Stimulated activated CD4-positive, alpha-beta T cell treated with anti-CD3 and anti-CD28 coated beads, Interleukin-1b, Interleukin-23, amount 100 ng/mL, for 48 hours (primary cell): ENCODE results near the gene CTNNA3.

Source experiments
- DNase-seq: peaks from one replicate; pipeline ENCODE4 v3.0.0-alpha.2; 2020

CTNNA3 gene

GRCh38 chr10:66265398-66265797, 1430.6 kb downstream of the CTNNA3 start:
- DNase-seq = no peak

DNA sequence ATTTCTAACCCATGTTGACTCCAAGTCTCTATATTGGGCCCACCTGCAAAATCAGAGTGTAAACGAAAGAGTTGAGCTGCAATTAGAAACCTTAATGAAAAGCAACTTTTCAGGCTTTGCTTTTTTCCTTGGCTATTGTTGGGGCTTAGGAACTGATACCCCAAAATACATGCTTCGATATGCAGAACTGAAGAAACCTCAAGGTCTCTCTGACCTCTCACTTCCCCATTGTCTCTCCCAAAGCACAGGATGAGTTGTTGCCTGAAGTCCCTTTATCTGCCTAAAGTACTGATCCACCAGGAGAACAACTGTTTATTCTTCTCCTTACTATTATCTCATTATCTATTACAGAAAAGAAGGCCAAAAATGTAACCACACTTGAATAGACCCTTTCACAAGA, 1436.2 kb downstream of the CTNNA3 start:
- DNase-seq = no peak

GRCh38 chr10:66258693-66259092, 1437.3 kb downstream of the CTNNA3 start:
- DNase-seq = no peak

DNA sequence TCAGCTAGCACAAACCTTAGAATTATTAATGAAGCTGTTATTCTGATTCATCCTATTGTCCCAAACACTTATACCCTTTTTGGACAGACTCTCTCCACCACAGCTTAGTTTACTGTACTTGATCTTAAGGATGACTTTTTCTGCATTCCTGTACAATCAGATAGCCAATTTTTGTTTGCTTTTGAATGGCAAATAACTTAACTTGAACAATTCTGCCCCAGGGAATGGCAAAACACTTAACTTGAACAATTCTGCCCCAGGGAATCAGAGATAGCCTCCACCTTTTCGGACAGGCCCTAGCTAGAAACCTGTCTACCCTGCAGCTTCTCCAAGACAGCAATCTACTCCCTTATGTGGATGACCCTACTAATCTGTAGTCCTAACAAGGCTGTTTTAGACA, 1438.2 kb downstream of the CTNNA3 start:
- no peak for DNase-seq

GRCh38 chr10:66252986-66253385, 1443.0 kb downstream of the CTNNA3 start:
- no peak for DNase-seq

- no peak for DNase-seq
These were observed 1449.8 kb downstream of the CTNNA3 start for GRCh38 chr10:66246177-66246576.

GRCh38 chr10:66244953-66245352, 1451.0 kb downstream of the CTNNA3 start:
- DNase-seq = no peak

- no peak for DNase-seq
These were observed 1453.1 kb downstream of the CTNNA3 start for GRCh38 chr10:66242885-66243284.

- DNase-seq = no peak
These were observed 1456.9 kb downstream of the CTNNA3 start for GRCh38 chr10:66239062-66239461.

DNA sequence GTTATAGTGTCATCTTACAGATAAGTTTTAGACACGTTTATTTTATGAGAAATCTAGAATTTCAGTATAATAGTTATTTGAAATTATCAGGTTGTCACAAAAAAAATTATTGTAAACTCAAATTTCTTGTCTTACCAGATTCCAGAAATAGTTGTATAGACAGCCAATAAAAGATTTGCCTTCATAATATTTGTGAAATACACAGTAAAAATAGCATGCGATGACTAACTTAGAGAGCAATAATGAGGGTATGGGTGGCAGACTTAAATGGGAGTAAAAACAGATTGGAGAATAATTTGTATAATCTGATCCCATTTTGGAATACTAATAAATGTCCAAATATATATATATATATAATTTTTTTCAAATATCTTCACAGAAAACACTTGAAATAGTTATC, 1457.7 kb downstream of the CTNNA3 start:
- no peak for DNase-seq

- no peak for DNase-seq
These were observed 1461.1 kb downstream of the CTNNA3 start for GRCh38 chr10:66234872-66235271.

GRCh38 chr10:66228887-66229286, 1467.1 kb downstream of the CTNNA3 start:
- no peak for DNase-seq

DNA sequence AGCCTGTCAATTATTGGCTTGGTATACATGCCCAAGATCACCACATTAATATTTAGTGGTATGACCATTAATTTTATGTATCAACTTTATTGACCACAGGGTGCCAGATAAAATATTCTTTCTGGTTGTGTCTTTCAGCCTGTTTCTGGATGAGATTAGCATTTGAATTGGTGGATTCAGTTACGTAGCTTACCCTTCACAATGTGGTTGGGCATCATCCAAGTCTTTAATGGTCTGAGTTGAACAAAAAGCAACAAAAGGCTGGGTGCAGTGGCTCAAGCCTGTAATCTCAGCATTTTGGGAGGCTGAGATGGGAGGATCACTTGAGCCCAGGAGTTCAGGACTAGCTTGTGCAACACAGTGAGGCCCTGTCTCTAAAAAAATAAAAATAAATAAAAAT, 1472.3 kb downstream of the CTNNA3 start:
- no peak for DNase-seq

DNA sequence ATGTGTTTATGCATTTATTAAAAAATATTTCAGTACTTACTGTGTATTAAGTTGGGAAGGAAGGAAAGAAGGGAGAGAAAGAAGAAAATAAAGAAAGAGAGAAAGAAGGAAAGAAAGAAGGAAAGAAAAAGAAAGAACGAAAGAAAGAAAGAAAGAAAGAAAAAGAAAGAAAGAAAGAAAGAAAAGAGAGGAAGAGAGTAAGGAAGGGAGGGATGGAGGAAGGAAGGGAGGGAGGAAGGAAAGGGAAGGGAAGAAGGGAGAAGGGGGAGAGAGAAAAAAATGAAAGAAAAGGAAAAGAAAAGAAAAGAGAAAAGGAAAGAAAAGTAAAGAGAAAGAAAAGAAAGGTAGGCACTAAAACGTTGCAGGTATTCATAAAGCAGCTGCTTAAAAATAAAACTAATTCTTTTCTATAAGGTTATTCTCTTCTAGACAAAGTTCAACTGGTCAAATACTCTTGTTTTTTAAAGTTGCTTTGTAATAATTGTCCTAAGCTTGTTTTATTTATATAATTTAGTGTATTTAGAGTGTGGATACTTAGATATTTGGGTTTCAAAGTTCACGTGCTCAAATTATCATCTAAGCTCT, 1473.4 kb downstream of the CTNNA3 start:
- no peak for DNase-seq

DNA sequence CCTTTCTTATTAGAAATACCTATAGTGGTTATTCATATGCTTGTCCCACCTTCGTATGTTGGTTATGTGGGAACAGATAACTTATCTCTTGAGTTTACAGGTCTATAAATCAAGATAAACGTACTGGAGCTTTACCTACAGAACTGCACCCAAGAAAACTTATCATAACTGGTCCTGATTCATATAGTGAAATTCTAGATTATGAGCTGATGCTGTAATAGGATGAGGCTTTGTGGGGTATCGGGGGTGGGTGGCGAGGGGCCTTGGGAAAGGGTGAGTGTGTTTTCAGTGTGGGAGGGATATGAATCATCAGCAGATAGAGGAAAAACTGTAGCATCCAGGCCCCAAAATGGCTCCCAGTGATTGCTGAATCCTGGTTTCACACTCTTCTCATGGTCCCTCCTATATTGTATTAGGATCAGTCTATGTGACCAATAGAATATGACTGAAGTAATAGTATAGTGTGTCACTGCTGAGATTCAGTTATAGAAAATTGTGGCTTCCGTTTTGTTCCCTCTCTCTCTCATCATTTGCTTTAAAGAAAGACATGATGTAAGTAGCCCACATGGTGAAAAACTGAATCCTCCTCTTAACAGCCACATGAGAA, 1476.9 kb downstream of the CTNNA3 start:
- peak; percentile 45 for DNase-seq

DNA sequence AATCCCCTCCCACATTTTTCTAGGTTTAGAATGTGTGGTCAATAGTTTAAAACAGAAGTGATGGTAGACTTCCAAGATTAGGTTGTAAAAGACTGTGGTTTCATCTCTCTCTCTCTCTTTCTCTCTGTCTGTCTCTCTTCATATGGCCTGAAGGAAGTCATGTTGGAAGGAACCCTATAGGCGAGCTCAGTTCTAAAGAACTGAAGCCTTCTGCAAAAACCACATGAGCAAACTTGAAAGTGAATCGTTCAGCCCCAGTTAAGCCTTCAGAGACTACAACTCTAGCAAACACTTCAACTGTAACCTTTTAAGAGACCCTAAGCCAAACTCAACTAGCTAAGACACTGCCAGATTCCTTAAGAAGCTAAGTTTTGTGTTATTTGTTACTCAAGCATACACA, 1477.7 kb downstream of the CTNNA3 start:
- no peak for DNase-seq

DNA sequence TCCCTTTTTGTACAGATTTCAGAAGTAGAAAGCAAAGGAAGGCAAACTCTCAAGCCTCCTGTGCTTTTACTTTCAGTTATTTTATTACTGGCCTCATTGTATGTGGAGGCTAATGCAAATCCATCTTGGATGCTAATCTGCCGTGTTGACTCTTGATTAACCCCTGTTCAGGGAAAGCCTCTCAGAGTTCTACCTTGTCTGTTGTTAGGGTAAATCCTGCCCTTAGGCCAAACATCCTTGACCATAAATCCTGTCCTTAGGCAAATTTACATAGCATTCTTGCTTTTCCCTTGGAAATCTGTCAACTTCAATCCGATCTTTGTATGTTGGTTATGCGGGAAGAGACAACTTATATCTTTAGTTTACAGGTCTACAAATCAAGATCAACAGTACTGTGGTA, 1480.1 kb downstream of the CTNNA3 start:
- no peak for DNase-seq

DNA sequence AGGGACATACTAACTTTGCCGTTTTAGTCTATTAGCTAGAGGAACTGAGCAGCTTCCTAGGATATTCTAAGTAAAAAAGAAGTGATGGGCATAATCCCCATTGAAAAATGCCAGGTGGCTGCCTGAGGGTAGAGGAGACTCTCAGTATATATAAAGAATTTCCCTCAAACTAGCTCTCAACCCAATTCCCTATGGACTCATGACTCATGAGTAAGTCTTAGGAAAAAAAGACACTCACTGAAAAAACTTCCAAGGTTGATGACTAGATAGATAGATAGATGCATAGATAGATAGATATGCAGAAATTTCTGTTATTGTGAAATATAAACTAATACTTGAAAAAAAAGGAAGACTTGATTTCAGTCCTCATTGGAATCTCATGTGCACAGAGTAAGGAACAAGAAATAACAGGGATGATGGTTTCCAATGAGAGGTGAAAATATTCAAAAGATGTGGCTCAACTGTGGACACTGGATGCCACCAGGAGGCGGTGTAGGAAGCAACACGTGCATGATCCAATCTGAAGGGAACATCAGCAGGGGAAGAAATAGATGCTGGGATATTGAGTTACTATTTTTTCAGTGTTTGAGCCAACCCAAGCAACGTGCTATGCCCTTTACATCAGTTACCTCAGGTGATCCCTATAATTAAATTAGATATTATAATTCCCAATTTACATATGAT, 1481.1 kb downstream of the CTNNA3 start:
- no peak for DNase-seq

DNA sequence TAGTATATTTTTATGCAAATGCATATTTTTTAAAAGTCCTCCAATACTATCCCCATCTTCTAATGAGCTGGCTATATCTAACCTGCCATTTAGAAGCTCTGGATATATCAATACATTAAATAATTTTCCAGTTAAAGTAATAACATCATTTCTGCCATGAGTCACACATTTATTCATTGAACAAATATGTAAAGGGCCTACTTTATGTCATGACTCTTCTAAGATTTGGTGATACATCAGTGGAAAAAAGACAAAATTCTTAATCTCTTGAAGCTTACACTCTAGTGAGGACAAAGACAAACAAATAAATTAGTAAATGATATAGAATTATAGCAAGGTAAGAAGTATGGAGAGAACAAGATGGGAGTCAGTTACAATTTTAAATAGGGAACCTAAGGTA, 1487.0 kb downstream of the CTNNA3 start:
- DNase-seq = no peak

DNA sequence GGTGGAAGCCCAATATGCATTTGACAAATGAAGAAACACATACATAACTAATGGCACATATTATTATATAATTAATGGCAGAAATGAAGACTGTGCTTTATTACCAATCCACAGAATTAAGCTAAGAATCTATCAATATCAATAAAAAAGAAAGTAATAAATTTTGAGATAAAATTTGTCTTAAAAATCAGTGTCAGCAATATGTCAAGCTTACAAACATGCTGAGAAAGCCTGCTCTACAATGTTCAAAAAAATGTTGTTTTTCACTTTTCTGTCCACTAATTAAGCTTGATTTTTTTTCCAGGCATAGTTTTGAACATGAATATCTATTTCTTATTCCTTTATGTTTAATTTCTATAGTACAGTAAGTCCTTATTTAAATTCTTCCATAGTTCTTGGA, 1491.2 kb downstream of the CTNNA3 start:
- DNase-seq = no peak

- no peak for DNase-seq
These were observed 1493.9 kb downstream of the CTNNA3 start for GRCh38 chr10:66202101-66202500.

- DNase-seq = no peak
These were observed 1503.7 kb downstream of the CTNNA3 start for GRCh38 chr10:66192162-66192831.

DNA sequence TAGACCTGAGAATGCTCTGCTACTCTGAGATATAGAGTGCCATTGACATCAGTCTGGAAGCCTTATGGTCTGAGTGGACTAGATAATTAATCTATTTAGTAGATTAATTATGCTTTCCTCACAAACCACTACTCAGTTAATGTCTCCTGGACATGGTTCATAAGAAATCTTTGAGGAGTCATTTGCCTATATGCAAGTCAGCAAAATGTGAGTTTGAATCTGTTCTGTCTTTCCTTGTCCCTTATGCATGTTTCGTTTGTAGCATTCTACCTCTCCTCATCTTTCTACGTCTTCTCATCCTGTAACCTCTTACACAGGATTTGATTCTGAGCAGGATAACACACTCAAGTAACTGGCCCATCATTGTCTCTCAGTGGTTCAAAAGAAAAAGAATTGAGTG, 1505.6 kb downstream of the CTNNA3 start:
- DNase-seq = no peak

- no peak for DNase-seq
These were observed 1506.7 kb downstream of the CTNNA3 start for GRCh38 chr10:66189271-66189670.
